Measurements from ENCODE around the gene KIAA1958. TPM values are rescaled to one million over a fixed set of nuclear protein-coding genes. Genes with fewer than 3 reads are reported as not detected.

Gene KIAA1958
- total and polyA plus RNA-seq, 2 experiments from 2014 or later, result 9.4 to 41.7 TPM

- H3K27me3 Mint-ChIP-seq (ENCODE audit: insufficient read depth, low read depth, poor library complexity), result no peaks in the 10 kb centered on the region
- H3K36me3 Mint-ChIP-seq (ENCODE audit: low read depth), result peaks cover 32% of the 10 kb centered on the region
- TF ChIP-seq REST (IDR thresholded peaks at IDR 0.05; ENCODE audit: unreplicated experiment) (no peak), CTCF (conservative IDR thresholded peaks at IDR 0.05; ENCODE audit: low read depth in 2 of 2) (no peak), ZNF114 (CRISPR knock-in tag; IDR thresholded peaks at IDR 0.05) (no peak), ETS1 (IDR thresholded peaks at IDR 0.05) (no peak), CREB1 (CRISPR knock-in tag; IDR thresholded peaks at IDR 0.05; ENCODE audit: low read depth) (no peak), EZH2phosphoT487 (IDR thresholded peaks at IDR 0.05; ENCODE audit: unreplicated experiment) (no peak), EZH2 (IDR thresholded peaks at IDR 0.05; ENCODE audit: low read depth, unreplicated experiment) (no peak), STAT1 (IDR thresholded peaks at IDR 0.05; ENCODE audit: unreplicated experiment) (no peak), NANOG (IDR thresholded peaks at IDR 0.05; ENCODE audit: borderline replicate concordance) (no peak), POLR2AphosphoS5 (IDR thresholded peaks at IDR 0.05; ENCODE audit: low read depth) (no peak), ZNF331 (CRISPR knock-in tag; IDR thresholded peaks at IDR 0.05; ENCODE audit: low read depth) (no peak), JUNB (IDR thresholded peaks at IDR 0.05; ENCODE audit: unreplicated experiment) (no peak)
- H4K20me1 ChIP-seq (replicated peaks; ENCODE audit: insufficient read depth), result no peaks in the 10 kb centered on the region; the same call in 1 of the 2 replicates
- no peak overlapping the region for H3K4me2 ChIP-seq
- H3K4me3 ChIP-seq, result no peak overlapping the region
- H3K27me3 ChIP-seq (ENCODE audit: insufficient read depth), result no peaks in the 10 kb centered on the region
- peak overlapping the region; percentile 51 for H3K27ac Mint-ChIP-seq
- H3K27ac ChIP-seq (ENCODE audit: low read depth), result no peak overlapping the region
- peaks cover 4% of the 10 kb centered on the region for H3K4me1 Mint-ChIP-seq
- ATAC-seq (peak; percentile 40), DNase-seq (ENCODE audit: low spot score) (no peak)
- no peak overlapping the region for H2AFZ ChIP-seq
- H3F3A ChIP-seq (replicated peaks; ENCODE audit: low read depth), result no peaks in the 10 kb centered on the region
- no peak overlapping the region for H3K4me3 Mint-ChIP-seq
- no peaks in the 10 kb centered on the region for H3K9me2 ChIP-seq (ENCODE audit: insufficient read depth)
- no peaks in the 10 kb centered on the region for H3K79me2 ChIP-seq (replicated peaks; ENCODE audit: insufficient read depth)
- no peaks in the 10 kb centered on the region; the same call in 1 of the 2 replicates for H3K4me1 ChIP-seq (ENCODE audit: insufficient read depth)
- H3K36me3 ChIP-seq (ENCODE audit: insufficient read depth), result peaks cover 4% of the 10 kb centered on the region; the same call in 1 of the 2 replicates
- peaks cover 14% of the 10 kb centered on the region for H3K9me3 Mint-ChIP-seq
Observed at GRCh38 chr9:112642126-112642525, 155.5 kb downstream of the KIAA1958 start.
